HepG2 (cell line): ENCODE results near the gene ZFP1. TPM values are rescaled to one million over a fixed set of nuclear protein-coding genes. Genes with fewer than 3 reads are reported as not detected.

Experiments
- BHLHE40 ChIP-seq: IDR thresholded peaks from 2 replicates; pipeline ENCODE4 v1.6.1; 2011; ENCODE audit warnings: low read length, improper control_type of control experiment
- HNF4G ChIP-seq, 2 experiments: sonication (generic) in 1 of 2; formaldehyde crosslinking in 1 of 2; IDR thresholded peaks; 2 replicates each; pipeline versions ENCODE4 v1.4.0 to v1.6.1; 2011 to 2020; ENCODE audit warnings: borderline replicate concordance in 2 of 2, low read depth in 2 of 2, mild to moderate bottlenecking in 2 of 2, low read length in 1 of 2, missing genetic modification reagents in 1 of 2, moderate library complexity in 1 of 2
- MTF2 ChIP-seq: sonication (generic); formaldehyde crosslinking; IDR thresholded peaks from 2 replicates; pipeline ENCODE4 v1.5.0; 2020; ENCODE audit warnings: missing genetic modification reagents, borderline replicate concordance
- SIX4 ChIP-seq: sonication (generic); formaldehyde crosslinking; IDR thresholded peaks from 2 replicates; pipeline ENCODE4 v1.4.0; 2020; ENCODE audit warnings: missing genetic modification reagents
- polyA plus RNA-seq, 8 experiments: library from polyadenylated mRNA; depleted of rRNA in 3 of 8; stranded (reverse) in 7 of 8; unstranded in 1 of 8; fragments of >200 nt; fragmentation: Illumina TruSeq in 4 of 8; extraction: Trizol in 4 of 8; gene quantifications; 2 replicates each; pipeline versions ENCODE4 v1.2.1 to v1.2.3, GENCODE V29; 2011 to 2016; ENCODE audit warnings: low read depth in 4 of 8, missing spikeins in 1 of 8, mixed read lengths in 1 of 8; ENCODE audit not compliant: insufficient read depth in 1 of 8
- total RNA-seq, 5 experiments: library from RNA; depleted of rRNA; stranded (reverse); fragments of >200 nt; fragmentation: Illumina TruSeq; extraction: Trizol; gene quantifications; 2 replicates each; pipeline ENCODE4 v1.2.3, GENCODE V29; 2016; ENCODE audit warnings: low read depth in 1 of 5
- TF ChIP-seq, protein P1 (sequence below): sonication (generic); formaldehyde crosslinking; IDR thresholded peaks from 2 replicates; pipeline ENCODE4 v1.4.0; 2020; ENCODE audit warnings: mild to moderate bottlenecking, missing genetic modification reagents
- TF ChIP-seq, protein P2 (sequence below), 2 experiments: IDR thresholded peaks; 2 replicates each; pipeline ENCODE4 v1.6.1; 2011 to 2012; ENCODE audit warnings: low read length in 2 of 2, borderline replicate concordance in 1 of 2, low read depth in 1 of 2, mild to moderate bottlenecking in 1 of 2, moderate library complexity in 1 of 2

Gene ZFP1
- total and polyA plus RNA-seq, 2 of the 13 experiments (the other 11 are each of a cell fraction or from before 2014, with no cell fraction given), result 8.3 to 14.0 TPM

DNA sequence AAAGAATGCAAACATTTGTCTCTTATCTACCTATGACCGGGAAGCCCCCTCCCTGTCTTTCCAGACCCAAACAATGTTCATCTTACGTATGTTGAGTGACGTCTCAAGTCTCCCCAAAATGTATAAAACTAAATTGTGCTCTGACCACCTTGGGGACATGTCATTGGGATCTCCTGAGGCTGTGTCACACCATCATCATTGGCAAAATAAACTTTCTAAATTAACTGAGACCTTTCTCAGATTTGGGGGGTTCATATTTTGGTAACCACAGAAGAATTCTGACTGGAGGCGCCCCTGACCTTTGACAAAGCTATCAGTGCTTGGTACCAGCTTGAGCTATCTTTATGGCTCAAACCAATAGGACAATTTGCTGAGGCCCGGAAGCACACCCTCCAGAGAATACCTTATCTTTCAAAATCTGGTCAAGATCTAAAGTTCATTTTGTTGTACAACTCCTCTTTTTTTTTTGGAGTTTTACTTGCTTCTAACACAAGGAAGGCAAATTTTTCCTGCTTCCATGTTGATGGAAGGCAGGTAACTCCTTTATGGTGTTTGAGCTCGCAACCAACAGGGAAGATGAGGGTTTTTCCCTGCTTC is 29.3 kb upstream of the ZFP1 start (continued):
- TF ChIP-seq, protein P1, sequence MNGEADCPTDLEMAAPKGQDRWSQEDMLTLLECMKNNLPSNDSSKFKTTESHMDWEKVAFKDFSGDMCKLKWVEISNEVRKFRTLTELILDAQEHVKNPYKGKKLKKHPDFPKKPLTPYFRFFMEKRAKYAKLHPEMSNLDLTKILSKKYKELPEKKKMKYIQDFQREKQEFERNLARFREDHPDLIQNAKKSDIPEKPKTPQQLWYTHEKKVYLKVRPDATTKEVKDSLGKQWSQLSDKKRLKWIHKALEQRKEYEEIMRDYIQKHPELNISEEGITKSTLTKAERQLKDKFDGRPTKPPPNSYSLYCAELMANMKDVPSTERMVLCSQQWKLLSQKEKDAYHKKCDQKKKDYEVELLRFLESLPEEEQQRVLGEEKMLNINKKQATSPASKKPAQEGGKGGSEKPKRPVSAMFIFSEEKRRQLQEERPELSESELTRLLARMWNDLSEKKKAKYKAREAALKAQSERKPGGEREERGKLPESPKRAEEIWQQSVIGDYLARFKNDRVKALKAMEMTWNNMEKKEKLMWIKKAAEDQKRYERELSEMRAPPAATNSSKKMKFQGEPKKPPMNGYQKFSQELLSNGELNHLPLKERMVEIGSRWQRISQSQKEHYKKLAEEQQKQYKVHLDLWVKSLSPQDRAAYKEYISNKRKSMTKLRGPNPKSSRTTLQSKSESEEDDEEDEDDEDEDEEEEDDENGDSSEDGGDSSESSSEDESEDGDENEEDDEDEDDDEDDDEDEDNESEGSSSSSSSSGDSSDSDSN (CRISPR knock-in tag), result no peak
- TF ChIP-seq BHLHE40 (no peak), SIX4 (no peak), MTF2 (CRISPR knock-in tag) (no peak), HNF4G (IDR thresholded peaks at IDR 0.05; ENCODE audit: borderline replicate concordance, low read depth, low read length) (peak; percentile 53; the same call in 1 of the 2 replicates), HNF4G (CRISPR knock-in tag; IDR thresholded peaks at IDR 0.05; ENCODE audit: borderline replicate concordance, low read depth) (no peak)
- TF ChIP-seq, protein P2, sequence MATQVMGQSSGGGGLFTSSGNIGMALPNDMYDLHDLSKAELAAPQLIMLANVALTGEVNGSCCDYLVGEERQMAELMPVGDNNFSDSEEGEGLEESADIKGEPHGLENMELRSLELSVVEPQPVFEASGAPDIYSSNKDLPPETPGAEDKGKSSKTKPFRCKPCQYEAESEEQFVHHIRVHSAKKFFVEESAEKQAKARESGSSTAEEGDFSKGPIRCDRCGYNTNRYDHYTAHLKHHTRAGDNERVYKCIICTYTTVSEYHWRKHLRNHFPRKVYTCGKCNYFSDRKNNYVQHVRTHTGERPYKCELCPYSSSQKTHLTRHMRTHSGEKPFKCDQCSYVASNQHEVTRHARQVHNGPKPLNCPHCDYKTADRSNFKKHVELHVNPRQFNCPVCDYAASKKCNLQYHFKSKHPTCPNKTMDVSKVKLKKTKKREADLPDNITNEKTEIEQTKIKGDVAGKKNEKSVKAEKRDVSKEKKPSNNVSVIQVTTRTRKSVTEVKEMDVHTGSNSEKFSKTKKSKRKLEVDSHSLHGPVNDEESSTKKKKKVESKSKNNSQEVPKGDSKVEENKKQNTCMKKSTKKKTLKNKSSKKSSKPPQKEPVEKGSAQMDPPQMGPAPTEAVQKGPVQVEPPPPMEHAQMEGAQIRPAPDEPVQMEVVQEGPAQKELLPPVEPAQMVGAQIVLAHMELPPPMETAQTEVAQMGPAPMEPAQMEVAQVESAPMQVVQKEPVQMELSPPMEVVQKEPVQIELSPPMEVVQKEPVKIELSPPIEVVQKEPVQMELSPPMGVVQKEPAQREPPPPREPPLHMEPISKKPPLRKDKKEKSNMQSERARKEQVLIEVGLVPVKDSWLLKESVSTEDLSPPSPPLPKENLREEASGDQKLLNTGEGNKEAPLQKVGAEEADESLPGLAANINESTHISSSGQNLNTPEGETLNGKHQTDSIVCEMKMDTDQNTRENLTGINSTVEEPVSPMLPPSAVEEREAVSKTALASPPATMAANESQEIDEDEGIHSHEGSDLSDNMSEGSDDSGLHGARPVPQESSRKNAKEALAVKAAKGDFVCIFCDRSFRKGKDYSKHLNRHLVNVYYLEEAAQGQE (IDR thresholded peaks at IDR 0.05; ENCODE audit: borderline replicate concordance in 1 of 2, low read depth in 1 of 2, low read length in 2 of 2), result no peak
